ENCODE measurements around the gene KRTAP21-1. TPM values are rescaled to one million over a fixed set of nuclear protein-coding genes. Genes with fewer than 3 reads are reported as not detected.

Gene KRTAP21-1
- total and polyA plus RNA-seq, 4 donors = not detected

GRCh38 chr21:30714456-30714855 lies 40.8 kb downstream of the KRTAP21-1 start:
- Histone ChIP-seq H3K4me1 (ENCODE audit: control insufficient read depth in 5 of 5, insufficient read depth in 5 of 5, low read length in 5 of 5) (no peaks in the 10 kb centered on the region), H3K4me3 (no peak overlapping the region), H3K9me3 (ENCODE audit: control insufficient read depth in 4 of 4, insufficient read depth in 3 of 4, low read length in 3 of 4) (peaks cover 0 to 3% (median under 1%) of the 10 kb centered on the region in 4 donors), H3K27me3 (ENCODE audit: control insufficient read depth in 3 of 3, insufficient read depth in 3 of 3, low read length in 2 of 3) (no peaks in the 10 kb centered on the region), H3K9ac (ENCODE audit: insufficient read depth in 1 of 2, low read length in 2 of 2) (no peak overlapping the region), H3K27ac (ENCODE audit: low read depth in 1 of 2, low read length in 1 of 2) (no peak overlapping the region), H3K36me3 (ENCODE audit: control insufficient read depth in 4 of 4, insufficient read depth in 4 of 4, low read length in 4 of 4) (no peaks in the 10 kb centered on the region)
- 64 to 74% methylated on average over 3 of the region's 3 CpGs for WGBS, 2 donors
- no peak for DNase-seq
- no peak for TF ChIP-seq CTCF (IDR thresholded peaks at IDR 0.05; ENCODE audit: control extremely low read depth, extremely low read depth)
- ATAC-seq (ENCODE audit: insufficient read depth, low FRiP score) = no peak

- 82 to 86% methylated on average over 3 of the region's 3 CpGs for WGBS, 2 donors
- Histone ChIP-seq H3K9ac (ENCODE audit: insufficient read depth in 1 of 2, low read length in 2 of 2) (no peak overlapping the region), H3K4me1 (ENCODE audit: control insufficient read depth in 5 of 5, insufficient read depth in 5 of 5, low read length in 5 of 5) (no peaks in the 10 kb centered on the region), H3K27ac (ENCODE audit: low read depth in 1 of 2, low read length in 1 of 2) (no peak overlapping the region), H3K4me3 (no peak overlapping the region), H3K27me3 (ENCODE audit: control insufficient read depth in 3 of 3, insufficient read depth in 3 of 3, low read length in 2 of 3) (no peaks in the 10 kb centered on the region), H3K9me3 (ENCODE audit: control insufficient read depth in 4 of 4, insufficient read depth in 3 of 4, low read length in 3 of 4) (peaks cover 0 to 3% (median under 1%) of the 10 kb centered on the region in 4 donors), H3K36me3 (ENCODE audit: control insufficient read depth in 4 of 4, insufficient read depth in 4 of 4, low read length in 4 of 4) (no peaks in the 10 kb centered on the region)
- no peak for TF ChIP-seq CTCF (IDR thresholded peaks at IDR 0.05; ENCODE audit: control extremely low read depth, extremely low read depth)
- ATAC-seq (ENCODE audit: insufficient read depth, low FRiP score) (no peak), DNase-seq (no peak)
These were observed 41.5 kb downstream of the KRTAP21-1 start for GRCh38 chr21:30713766-30714165.

GRCh38 chr21:30710499-30710898 lies 44.7 kb downstream of the KRTAP21-1 start:
- WGBS, 2 donors = 30 to 60% methylated on average over 3 of the region's 3 CpGs
- no peak for ATAC-seq (ENCODE audit: insufficient read depth, low FRiP score)
- Histone ChIP-seq H3K4me3 (no peak overlapping the region), H3K9me3 (ENCODE audit: control insufficient read depth in 4 of 4, insufficient read depth in 3 of 4, low read length in 3 of 4) (peaks cover 0 to 3% (median under 1%) of the 10 kb centered on the region in 4 donors), H3K4me1 (ENCODE audit: control insufficient read depth in 5 of 5, insufficient read depth in 5 of 5, low read length in 5 of 5) (no peaks in the 10 kb centered on the region), H3K27ac (ENCODE audit: low read depth in 1 of 2, low read length in 1 of 2) (no peak overlapping the region), H3K27me3 (ENCODE audit: control insufficient read depth in 3 of 3, insufficient read depth in 3 of 3, low read length in 2 of 3) (no peaks in the 10 kb centered on the region), H3K9ac (ENCODE audit: insufficient read depth in 1 of 2, low read length in 2 of 2) (no peak overlapping the region), H3K36me3 (ENCODE audit: control insufficient read depth in 4 of 4, insufficient read depth in 4 of 4, low read length in 4 of 4) (no peaks in the 10 kb centered on the region)
- DNase-seq = no peak
- TF ChIP-seq CTCF (IDR thresholded peaks at IDR 0.05; ENCODE audit: control extremely low read depth, extremely low read depth) = no peak

- ATAC-seq (ENCODE audit: insufficient read depth, low FRiP score) = no peak
- no peak for TF ChIP-seq CTCF (IDR thresholded peaks at IDR 0.05; ENCODE audit: control extremely low read depth, extremely low read depth)
- H3K36me3 ChIP-seq (ENCODE audit: control insufficient read depth in 4 of 4, insufficient read depth in 4 of 4, low read length in 4 of 4) = no peaks in the 10 kb centered on the region
- H3K4me1 ChIP-seq (ENCODE audit: control insufficient read depth in 5 of 5, insufficient read depth in 5 of 5, low read length in 5 of 5) = no peaks in the 10 kb centered on the region
- H3K9me3 ChIP-seq (ENCODE audit: control insufficient read depth in 4 of 4, insufficient read depth in 3 of 4, low read length in 3 of 4) = peaks cover 0 to 3% (median 0%) of the 10 kb centered on the region in 4 donors
- H3K9ac ChIP-seq (ENCODE audit: insufficient read depth in 1 of 2, low read length in 2 of 2) = no peak overlapping the region
- H3K27ac ChIP-seq (ENCODE audit: low read depth in 1 of 2, low read length in 1 of 2) = no peak overlapping the region
- H3K27me3 ChIP-seq (ENCODE audit: control insufficient read depth in 3 of 3, insufficient read depth in 3 of 3, low read length in 2 of 3) = no peaks in the 10 kb centered on the region
- H3K4me3 ChIP-seq = no peak overlapping the region
- DNase-seq = no peak
These were observed 47.8 kb downstream of the KRTAP21-1 start for GRCh38 chr21:30707409-30707808.
